Breast epithelium (tissue), 4 donors: ENCODE data around the gene CSNK1E. TPM values are rescaled to one million over a fixed set of nuclear protein-coding genes. Genes with fewer than 3 reads are reported as not detected.

Experiments used
- DNase-seq, 2 donors: peaks; one replicate each; pipeline ENCODE4 v3.0.0-alpha.2; 2019; ENCODE audit warnings: low spot score in 2 of 2
- H3K27ac ChIP-seq, 2 donors: fragments of 200-600 bp; sonication (generic) in 1 of 2; one replicate each; pipeline ENCODE4 v1.5.1; 2016 to 2019; ENCODE audit warnings: mild to moderate bottlenecking in 1 of 2
- H3K27me3 ChIP-seq, 2 donors: fragments of 200-600 bp; sonication (generic) in 1 of 2; one replicate each; pipeline versions ENCODE4 v1.5.1 to v1.6.0; 2017 to 2019; ENCODE audit warnings: control low read depth in 1 of 2, mild to moderate bottlenecking in 1 of 2
- H3K36me3 ChIP-seq: fragments of 200-600 bp; one replicate; pipeline ENCODE4 v1.5.1; 2019
- H3K4me1 ChIP-seq, 2 donors: fragments of 200-600 bp; sonication (generic); one replicate each; pipeline ENCODE4 v1.5.1; 2016 to 2019; ENCODE audit warnings: control low read depth in 1 of 2
- H3K4me3 ChIP-seq, 3 donors: fragments of 200-600 bp; sonication (generic); 1 replicate in 2 of 3; 2 replicates in 1 of 3; pipeline ENCODE4 v1.5.1; 2016 to 2019; ENCODE audit warnings: mild to moderate bottlenecking in 3 of 3, moderate library complexity in 2 of 3
- H3K9me3 ChIP-seq, 2 donors: fragments of 200-600 bp; sonication (generic) in 1 of 2; one replicate each; pipeline ENCODE4 v1.5.1; 2016 to 2019; ENCODE audit warnings: control low read depth in 1 of 2
- CTCF ChIP-seq, 3 donors: fragments of 450-650 bp; IDR thresholded peaks; one replicate each; pipeline ENCODE4 v1.5.1; 2016 to 2017; ENCODE audit warnings: antibody characterized with exemption in 3 of 3, mild to moderate bottlenecking in 3 of 3, moderate library complexity in 3 of 3
- POLR2A ChIP-seq: fragments of 450-650 bp; IDR thresholded peaks from one replicate; pipeline ENCODE4 v1.6.1; 2016; ENCODE audit warnings: antibody characterized with exemption, mild to moderate bottlenecking, moderate library complexity
- POLR2AphosphoS5 ChIP-seq, 3 donors: sonication (generic); formaldehyde crosslinking; IDR thresholded peaks; one replicate each; pipeline ENCODE4 v1.6.1; 2017; ENCODE audit warnings: antibody characterized with exemption in 3 of 3
- intact Hi-C: fragments of 100-400 bp; cut with DNase I; formaldehyde crosslinking; loops from one replicate; pipeline ENCODE4 v1.15.1; 2023; ENCODE audit warnings: low total_unique reads
- total RNA-seq, 3 donors: library from RNA; depleted of rRNA; stranded (reverse); fragments of >200 nt; gene quantifications; one replicate each; pipeline ENCODE4 v1.1.0, GENCODE V29; 2016

CSNK1E gene
- total RNA-seq, 3 donors from 2014 or later, result 83.0 to 147 (median 117) TPM

DNA sequence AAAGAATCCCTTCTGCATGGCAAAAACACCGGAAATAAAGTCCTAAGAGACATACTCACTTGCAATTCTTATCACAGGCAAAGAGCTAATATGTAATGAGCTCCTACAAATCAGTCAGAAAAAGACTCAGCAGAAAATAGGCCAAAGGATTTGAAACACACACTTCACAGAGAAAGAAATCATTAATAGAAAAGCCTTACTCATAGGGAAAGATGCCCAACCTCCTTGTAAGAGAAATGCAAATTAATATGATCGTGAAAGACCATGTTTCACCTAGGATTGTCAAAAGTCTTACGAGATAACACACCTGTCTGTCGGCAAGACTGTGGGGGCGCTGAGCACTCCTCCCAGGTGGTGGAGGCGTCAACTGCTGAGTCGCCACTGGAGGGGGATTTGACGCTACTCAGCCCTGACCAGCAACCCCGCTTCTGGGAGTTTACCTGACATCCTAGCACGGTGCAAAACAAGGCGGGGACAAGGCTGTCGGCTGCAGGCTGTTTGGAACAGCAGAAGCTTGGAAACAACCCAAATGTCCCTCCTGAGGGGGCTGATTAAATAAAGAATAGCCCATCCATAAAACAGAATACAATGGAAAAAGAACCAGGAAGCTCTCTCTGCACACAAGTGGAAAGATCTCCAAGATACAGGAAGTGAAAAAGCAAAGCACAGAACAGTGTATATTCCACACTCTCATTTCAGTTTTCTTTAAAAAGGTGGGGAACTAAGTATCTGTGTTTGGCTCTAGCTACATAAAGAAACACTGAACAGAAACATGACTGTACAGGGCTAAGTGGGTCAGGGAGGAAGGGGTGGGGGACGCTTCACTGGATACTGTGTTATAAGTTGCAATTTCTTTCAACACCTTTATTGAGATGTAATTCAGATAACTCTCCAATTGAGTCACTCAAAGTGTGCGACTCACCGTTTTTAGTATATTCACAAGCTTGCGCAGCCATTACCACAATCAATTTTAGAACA, 11.5 kb downstream of the CSNK1E start:
- DNase-seq, result no peak
- no peaks in the 10 kb centered on the region for H3K9me3 ChIP-seq
- no peaks in the 10 kb centered on the region for H3K36me3 ChIP-seq
- peak overlapping the region in 1 of 3 donors; percentile 20 for H3K4me3 ChIP-seq
- no peak for TF ChIP-seq POLR2AphosphoS5 (IDR thresholded peaks at IDR 0.05)
- H3K27ac ChIP-seq, result peak overlapping the region; percentile 80 to 98
- H3K4me1 ChIP-seq, result peaks cover 17 to 38% of the 10 kb centered on the region in 2 donors
- intact Hi-C loops, result loop anchor here (1.0 kb wide), 1 partner anchor 29 kb away; no protein-coding TSS in a partner anchor
- H3K27me3 ChIP-seq, result no peaks in the 10 kb centered on the region

DNA sequence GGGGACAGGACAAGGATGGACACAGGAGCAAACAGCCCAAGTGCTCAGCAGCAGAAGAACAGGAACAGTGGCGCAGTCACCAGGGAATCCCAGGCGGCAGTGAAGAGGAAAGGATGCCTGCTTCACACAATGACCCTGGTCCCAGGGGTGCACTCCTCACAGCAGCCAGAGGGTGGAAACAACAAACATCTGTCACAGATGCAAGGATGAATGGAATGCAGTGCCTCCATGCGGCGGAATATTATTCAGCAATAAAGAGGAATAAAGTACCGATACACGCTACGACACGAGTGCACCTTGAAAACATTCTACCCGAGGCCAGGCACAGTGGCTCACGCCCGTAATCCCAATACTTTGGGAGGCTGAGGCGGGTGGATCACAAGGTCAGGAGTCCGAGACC, 12.7 kb downstream of the CSNK1E start:
- no peaks in the 10 kb centered on the region for H3K27me3 ChIP-seq
- TF ChIP-seq CTCF (IDR thresholded peaks at IDR 0.05) (peak in 1 of 3 donors; percentile 15), POLR2A (no peak), POLR2AphosphoS5 (IDR thresholded peaks at IDR 0.05) (no peak)
- peak overlapping the region; percentile 37 to 84 for H3K27ac ChIP-seq
- intact Hi-C loops, result no loop called here
- peaks cover 9 to 32% of the 10 kb centered on the region in 2 donors for H3K4me1 ChIP-seq
- H3K4me3 ChIP-seq, result peak overlapping the region in 1 of 3 donors; percentile 19
- peaks cover 3% of the 10 kb centered on the region for H3K36me3 ChIP-seq
- H3K9me3 ChIP-seq, result no peaks in the 10 kb centered on the region
- DNase-seq, result no peak

DNA sequence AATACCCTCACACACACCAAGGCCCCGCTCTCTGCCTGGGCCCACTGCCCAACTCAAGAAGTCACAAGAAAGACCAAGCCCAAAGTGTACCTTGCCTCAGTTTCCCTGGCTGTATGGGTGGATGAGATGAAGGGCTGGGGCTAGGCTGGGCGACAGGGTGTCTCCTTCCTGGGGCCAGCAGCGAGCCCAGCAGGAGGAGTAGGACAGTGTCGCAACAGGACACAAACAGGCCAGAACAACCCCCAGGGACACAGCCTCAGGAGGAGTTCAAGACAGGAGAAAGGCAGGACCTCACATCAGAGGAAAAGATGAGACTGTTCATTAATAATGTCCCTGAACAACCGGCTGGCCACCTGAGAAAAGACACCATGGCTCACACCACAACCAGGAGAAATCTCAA, 13.3 kb downstream of the CSNK1E start:
- Histone ChIP-seq H3K4me1 (peaks cover 9 to 32% of the 10 kb centered on the region in 2 donors), H3K4me3 (peak overlapping the region in 1 of 3 donors; percentile 8), H3K27ac (peak overlapping the region; percentile 37 to 84), H3K9me3 (no peaks in the 10 kb centered on the region), H3K36me3 (peaks cover 3% of the 10 kb centered on the region), H3K27me3 (no peaks in the 10 kb centered on the region)
- TF ChIP-seq POLR2A (no peak), CTCF (IDR thresholded peaks at IDR 0.05) (no peak), POLR2AphosphoS5 (IDR thresholded peaks at IDR 0.05) (no peak)
- no peak for DNase-seq
- intact Hi-C loops, result no loop called here

DNA sequence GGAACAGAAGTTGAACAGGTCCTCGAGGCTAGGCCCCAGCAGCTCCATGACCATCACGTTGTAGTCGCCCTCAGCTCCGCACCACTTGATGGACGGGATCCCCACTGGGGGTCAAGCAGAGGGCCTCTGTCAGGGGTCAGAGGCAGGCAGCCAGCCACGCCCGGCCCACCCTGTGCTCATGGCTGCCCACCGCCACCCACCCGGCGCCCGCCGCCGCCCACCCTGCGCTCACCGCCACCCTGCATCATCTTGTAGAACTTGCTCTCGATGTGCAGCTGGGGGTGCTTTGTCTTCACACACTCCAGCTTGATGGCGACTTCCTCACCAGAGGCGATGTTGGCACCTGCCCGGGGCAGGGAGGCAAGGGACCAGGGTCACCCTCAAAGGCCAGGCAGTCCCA, 14.3 kb downstream of the CSNK1E start:
- H3K4me1 ChIP-seq, result peaks cover 1 to 37% of the 10 kb centered on the region in 2 donors
- DNase-seq, result no peak
- peaks cover 3% of the 10 kb centered on the region for H3K36me3 ChIP-seq
- no peaks in the 10 kb centered on the region for H3K9me3 ChIP-seq
- intact Hi-C loops, result no loop called here
- no peak for TF ChIP-seq POLR2A
- no peak for TF ChIP-seq POLR2AphosphoS5 (IDR thresholded peaks at IDR 0.05)
- no peak for TF ChIP-seq CTCF (IDR thresholded peaks at IDR 0.05)
- H3K27me3 ChIP-seq, result no peaks in the 10 kb centered on the region
- H3K27ac ChIP-seq, result peak overlapping the region; percentile 11 to 84
- no peak overlapping the region for H3K4me3 ChIP-seq

DNA sequence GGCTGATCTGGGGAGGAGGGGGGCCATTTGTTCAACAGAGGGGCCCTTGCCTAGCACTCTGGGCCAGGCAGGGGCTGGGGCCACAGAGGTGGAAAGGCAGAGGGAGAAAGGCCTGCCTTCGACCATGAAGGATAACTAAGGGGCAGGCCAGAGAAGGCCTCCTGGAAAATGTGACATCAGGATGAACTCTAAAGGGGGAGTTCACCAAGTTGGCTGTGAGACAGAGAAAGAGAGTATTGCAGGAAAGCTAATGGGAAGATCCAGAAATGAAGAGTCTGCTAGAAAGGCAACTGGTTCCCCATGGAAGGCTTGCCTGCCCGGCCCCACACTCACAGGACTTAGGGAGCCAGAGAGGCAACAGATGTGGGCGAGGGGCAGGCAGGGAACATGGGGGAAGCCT, 16.3 kb downstream of the CSNK1E start:
- no peak for DNase-seq
- H3K27me3 ChIP-seq, result no peaks in the 10 kb centered on the region
- no peak overlapping the region for H3K4me3 ChIP-seq
- intact Hi-C loops, result no loop called here
- TF ChIP-seq CTCF (IDR thresholded peaks at IDR 0.05) (no peak), POLR2A (no peak), POLR2AphosphoS5 (IDR thresholded peaks at IDR 0.05) (no peak)
- peaks cover 0 to 31% of the 10 kb centered on the region in 2 donors for H3K4me1 ChIP-seq
- H3K36me3 ChIP-seq, result peaks cover 3% of the 10 kb centered on the region
- H3K9me3 ChIP-seq, result no peaks in the 10 kb centered on the region
- peak overlapping the region; percentile 97 for H3K27ac ChIP-seq
